Natural killer cell (primary cell): ENCODE results near the gene RRP15. TPM values are rescaled to one million over a fixed set of nuclear protein-coding genes. Genes with fewer than 3 reads are reported as not detected.

Source experiments
- ATAC-seq, 3 donors: fragments of 150-1000 bp in 2 of 3; fragments of 200-7000 bp in 1 of 3; cut with Tn5 transposase; 1 replicate in 1 of 3; 2 replicates in 2 of 3; pipeline ENCODE4 v1.10.0; 2021; ENCODE audit warnings: mild to moderate bottlenecking in 2 of 3, moderate library complexity in 2 of 3
- DNase-seq, 2 donors: peaks; one replicate each; pipeline versions ENCODE4 v3.0.0 to v3.0.0-alpha.2; 2013 to 2021; ENCODE audit warnings: mixed read lengths in 1 of 2
- H3K27ac ChIP-seq: one replicate; pipeline ENCODE4 v1.5.1; 2013; ENCODE audit warnings: mild to moderate bottlenecking, low read length
- H3K27me3 ChIP-seq: one replicate; pipeline ENCODE4 v1.6.1; 2013; ENCODE audit warnings: low read length; ENCODE audit not compliant: control insufficient read depth, insufficient read depth
- H3K36me3 ChIP-seq: one replicate; pipeline ENCODE4 v1.6.1; 2013; ENCODE audit warnings: low read length; ENCODE audit not compliant: control insufficient read depth, insufficient read depth
- H3K4me1 ChIP-seq: one replicate; pipeline ENCODE4 v1.6.1; 2013; ENCODE audit warnings: low read length; ENCODE audit not compliant: control insufficient read depth, insufficient read depth
- H3K4me3 ChIP-seq: one replicate; pipeline ENCODE4 v1.5.1; 2013; ENCODE audit warnings: low read length
- H3K9me3 ChIP-seq: one replicate; pipeline ENCODE4 v1.6.1; 2013; ENCODE audit warnings: low read length; ENCODE audit not compliant: control insufficient read depth, insufficient read depth
- H3K27ac Mint-ChIP-seq, 2 donors: one replicate each; pipeline ENCODE4 v1.8.0; 2022; ENCODE audit warnings: mild to moderate bottlenecking in 2 of 2, mixed read lengths in 2 of 2, moderate library complexity in 1 of 2
- H3K27me3 Mint-ChIP-seq, 2 donors: one replicate each; pipeline ENCODE4 v1.8.0; 2022; ENCODE audit warnings: low read depth in 2 of 2, mixed read lengths in 2 of 2
- H3K36me3 Mint-ChIP-seq: one replicate; pipeline ENCODE4 v1.8.0; 2022; ENCODE audit warnings: mixed read lengths
- H3K4me1 Mint-ChIP-seq, 2 donors: one replicate each; pipeline ENCODE4 v1.8.0; 2022; ENCODE audit warnings: mixed read lengths in 2 of 2
- H3K4me3 Mint-ChIP-seq: one replicate; pipeline ENCODE4 v1.8.0; 2022; ENCODE audit warnings: mild to moderate bottlenecking, moderate library complexity, mixed read lengths
- H3K9me3 Mint-ChIP-seq, 2 donors: one replicate each; pipeline ENCODE4 v1.8.0; 2022; ENCODE audit warnings: mixed read lengths in 2 of 2
- CTCF ChIP-seq: fragments of 200-600 bp; IDR thresholded peaks from one replicate; pipeline ENCODE4 v1.8.0; 2022; ENCODE audit warnings: antibody characterized with exemption
- WGBS: methylation state at CpG from one replicate; pipeline ENCODE4 v1.1.7; 2013; ENCODE audit warnings: missing lambda C conversion rate; ENCODE audit not compliant: insufficient coverage; 5-methylcytosine and 5-hydroxymethylcytosine counted together
- intact Hi-C: fragments of 100-400 bp; cut with micrococcal nuclease; formaldehyde crosslinking; loops from one replicate; pipeline ENCODE4 v1.14.2; 2022
- total RNA-seq, 4 donors: library from RNA; stranded (reverse); fragments of 120-200 nt in 1 of 4; gene quantifications; one replicate each; pipeline versions ENCODE4 v1.2.3 to v1.2.4, GENCODE V29; 2013 to 2022

The RRP15 gene
- total RNA-seq, 3 donors from 2014 or later (not counting 1 experiment from before 2014, with no cell fraction given), result 9.2 to 15.3 (median 13.3) TPM

- H3K9me3 ChIP-seq, result no peaks in the 10 kb centered on the region
- H3K27me3 Mint-ChIP-seq, result peaks cover 25 to 39% of the 10 kb centered on the region in 2 donors
- DNase-seq (no peak), ATAC-seq (no peak)
- H3K4me3 Mint-ChIP-seq, result no peak overlapping the region
- no peaks in the 10 kb centered on the region for H3K27me3 ChIP-seq
- 58% methylated on average over 4 of the region's 7 CpGs for WGBS
- TF ChIP-seq CTCF, result no peak
- peaks cover 24% of the 10 kb centered on the region for H3K4me1 ChIP-seq
- H3K4me3 ChIP-seq, result no peak overlapping the region
- intact Hi-C loops, result no loop called here
- H3K36me3 Mint-ChIP-seq, result no peaks in the 10 kb centered on the region
- H3K27ac ChIP-seq, result no peak overlapping the region
- no peak overlapping the region for H3K27ac Mint-ChIP-seq
- peaks cover 10 to 28% of the 10 kb centered on the region in 2 donors for H3K4me1 Mint-ChIP-seq
- H3K36me3 ChIP-seq, result no peaks in the 10 kb centered on the region
- H3K9me3 Mint-ChIP-seq, result no peaks in the 10 kb centered on the region
Measured at GRCh38 chr1:218350035-218350525, 65.0 kb downstream of the RRP15 start.

GRCh38 chr1:218350801-218351266 is 65.7 kb downstream of the RRP15 start:
- Mint-ChIP-seq H3K27ac (no peak overlapping the region), H3K9me3 (no peaks in the 10 kb centered on the region), H3K4me1 (peaks cover 10 to 28% of the 10 kb centered on the region in 2 donors), H3K36me3 (no peaks in the 10 kb centered on the region), H3K4me3 (peak overlapping the region; percentile 4), H3K27me3 (peaks cover 25 to 39% of the 10 kb centered on the region in 2 donors)
- Histone ChIP-seq H3K9me3 (no peaks in the 10 kb centered on the region), H3K27ac (no peak overlapping the region), H3K36me3 (no peaks in the 10 kb centered on the region), H3K4me1 (peaks cover 17% of the 10 kb centered on the region), H3K27me3 (no peaks in the 10 kb centered on the region), H3K4me3 (no peak overlapping the region)
- ATAC-seq (no peak), DNase-seq (no peak)
- TF ChIP-seq CTCF, result no peak
- intact Hi-C loops, result no loop called here
- no CpG with 5 or more reads among the region's 2 CpGs for WGBS

GRCh38 chr1:218351391-218352074 is 66.4 kb downstream of the RRP15 start:
- DNase-seq (peak in 1 of 2 donors; percentile 46), ATAC-seq (peak; percentile 22 to 60 (median 48))
- Histone ChIP-seq H3K4me3 (peak overlapping the region; percentile 13), H3K27me3 (no peaks in the 10 kb centered on the region), H3K4me1 (peaks cover 11% of the 10 kb centered on the region), H3K9me3 (no peaks in the 10 kb centered on the region), H3K27ac (peak overlapping the region; percentile 60), H3K36me3 (no peaks in the 10 kb centered on the region)
- Mint-ChIP-seq H3K4me1 (peaks cover 10 to 23% of the 10 kb centered on the region in 2 donors), H3K27me3 (peaks cover 19 to 32% of the 10 kb centered on the region in 2 donors), H3K27ac (no peak overlapping the region), H3K4me3 (peak overlapping the region; percentile 4), H3K36me3 (no peaks in the 10 kb centered on the region), H3K9me3 (no peaks in the 10 kb centered on the region)
- 34% methylated on average over 6 of the region's 10 CpGs for WGBS
- no peak for TF ChIP-seq CTCF
- intact Hi-C loops, result no loop called here
